Gastroesophageal sphincter (tissue), 3 donors: Measurements from ENCODE around the gene ANK3.

Experiments used
- EP300 ChIP-seq: sonication (generic); formaldehyde crosslinking; IDR thresholded peaks from one replicate; pipeline ENCODE4 v1.6.1; 2017; ENCODE audit warnings: antibody characterized with exemption, mild to moderate bottlenecking
- POLR2A ChIP-seq, 2 donors: fragments of 450-650 bp; IDR thresholded peaks; one replicate each; pipeline ENCODE4 v1.6.1; 2017; ENCODE audit warnings: antibody characterized with exemption in 2 of 2, mild to moderate bottlenecking in 2 of 2, moderate library complexity in 1 of 2
- TF ChIP-seq, protein P1 (sequence below), 4 experiments: fragments of 200-600 bp in 2 of 4; fragments of 450-650 bp in 2 of 4; sonication (generic) in 1 of 4; IDR thresholded peaks; one replicate each; pipeline ENCODE4 v1.5.1; 2017 to 2019; ENCODE audit warnings: antibody characterized with exemption in 4 of 4, mild to moderate bottlenecking in 2 of 4, moderate library complexity in 2 of 4

DNA sequence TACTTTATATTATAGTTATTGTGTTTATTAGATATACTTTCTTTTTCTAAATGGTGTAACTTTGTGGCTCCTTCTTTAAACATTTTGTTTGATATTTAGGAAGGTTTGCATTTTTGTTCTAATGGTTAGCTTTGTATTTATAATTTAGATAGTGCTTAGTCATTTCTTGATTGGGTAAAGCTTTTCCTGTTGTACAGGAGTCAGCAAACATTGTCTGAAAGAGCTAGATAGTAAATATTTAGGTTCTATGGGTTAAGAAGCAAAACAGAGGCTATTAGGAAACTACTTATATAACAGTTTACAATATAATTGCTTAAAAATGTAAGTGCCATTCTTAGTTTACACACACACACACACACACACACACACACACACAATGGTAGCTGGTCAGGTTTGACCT, 412.8 kb downstream of the ANK3 start:
- TF ChIP-seq, protein P1, sequence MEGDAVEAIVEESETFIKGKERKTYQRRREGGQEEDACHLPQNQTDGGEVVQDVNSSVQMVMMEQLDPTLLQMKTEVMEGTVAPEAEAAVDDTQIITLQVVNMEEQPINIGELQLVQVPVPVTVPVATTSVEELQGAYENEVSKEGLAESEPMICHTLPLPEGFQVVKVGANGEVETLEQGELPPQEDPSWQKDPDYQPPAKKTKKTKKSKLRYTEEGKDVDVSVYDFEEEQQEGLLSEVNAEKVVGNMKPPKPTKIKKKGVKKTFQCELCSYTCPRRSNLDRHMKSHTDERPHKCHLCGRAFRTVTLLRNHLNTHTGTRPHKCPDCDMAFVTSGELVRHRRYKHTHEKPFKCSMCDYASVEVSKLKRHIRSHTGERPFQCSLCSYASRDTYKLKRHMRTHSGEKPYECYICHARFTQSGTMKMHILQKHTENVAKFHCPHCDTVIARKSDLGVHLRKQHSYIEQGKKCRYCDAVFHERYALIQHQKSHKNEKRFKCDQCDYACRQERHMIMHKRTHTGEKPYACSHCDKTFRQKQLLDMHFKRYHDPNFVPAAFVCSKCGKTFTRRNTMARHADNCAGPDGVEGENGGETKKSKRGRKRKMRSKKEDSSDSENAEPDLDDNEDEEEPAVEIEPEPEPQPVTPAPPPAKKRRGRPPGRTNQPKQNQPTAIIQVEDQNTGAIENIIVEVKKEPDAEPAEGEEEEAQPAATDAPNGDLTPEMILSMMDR (IDR thresholded peaks at IDR 0.05), result no peak
- TF ChIP-seq POLR2A (IDR thresholded peaks at IDR 0.05) (no peak), EP300 (no peak)
